Caco-2 (cell line): ENCODE results near the gene KRTAP5-4. TPM values are rescaled to one million over a fixed set of nuclear protein-coding genes. Genes with fewer than 3 reads are reported as not detected.

Source experiments
- BruUV-seq: library from RNA; stranded (reverse); fragments of 400-500 nt; replicated peaks from 2 replicates; lab custom pipeline; 2021; lab: Mats Ljungman, UMichigan
- CTCF ChIA-PET: fragments of 300-600 bp; sonication (Branson Sonifier 250); formaldehyde crosslinking; loops from one replicate; lab custom pipeline; 2022; ENCODE audit warnings: antibody characterized with exemption; lab: Charles Lee
- POLR2A ChIA-PET: fragments of 300-600 bp; sonication (Branson Sonifier 250); formaldehyde crosslinking; loops from one replicate; lab custom pipeline; 2022; ENCODE audit warnings: antibody characterized with exemption; lab: Charles Lee
- DNase-seq, 2 experiments: peaks; one replicate each; pipeline versions ENCODE4 v3.0.0 to v3.0.0-alpha.2; 2020 to 2022
- H3K27me3 ChIP-seq: replicated peaks from 2 replicates; pipeline ENCODE4 v1.6.0; 2011; ENCODE audit warnings: low read length; ENCODE audit not compliant: control insufficient read depth, insufficient read depth
- H3K36me3 ChIP-seq: 2 replicates; pipeline ENCODE4 v1.5.1; 2011; ENCODE audit warnings: low read length; ENCODE audit not compliant: control insufficient read depth, insufficient read depth
- H3K4me1 ChIP-seq: fragments of 250-450 bp; sonication (Bioruptor Pico); 2 replicates; pipeline ENCODE4 v1.5.1; 2020; ENCODE audit warnings: mild to moderate bottlenecking
- H3K4me3 ChIP-seq: 2 replicates; pipeline ENCODE4 v1.5.1; 2011; ENCODE audit warnings: low read depth, mild to moderate bottlenecking, control low read depth, low read length
- H3K9me3 ChIP-seq: fragments of 250-450 bp; sonication (Bioruptor Pico); 2 replicates; pipeline ENCODE4 v1.5.1; 2020; ENCODE audit warnings: mild to moderate bottlenecking, moderate library complexity
- H3K27ac Mint-ChIP-seq: one replicate; pipeline ENCODE4 v1.8.0; 2022; ENCODE audit warnings: mixed read lengths; ENCODE audit not compliant: unreplicated experiment
- H3K27me3 Mint-ChIP-seq: one replicate; pipeline ENCODE4 v1.8.0; 2022; ENCODE audit warnings: mixed read lengths; ENCODE audit not compliant: insufficient read depth, unreplicated experiment
- H3K36me3 Mint-ChIP-seq: one replicate; pipeline ENCODE4 v1.8.0; 2022; ENCODE audit warnings: mild to moderate bottlenecking, mixed read lengths; ENCODE audit not compliant: insufficient read depth, unreplicated experiment
- H3K4me1 Mint-ChIP-seq: one replicate; pipeline ENCODE4 v1.8.0; 2022; ENCODE audit warnings: low read depth, mixed read lengths; ENCODE audit not compliant: unreplicated experiment
- H3K4me3 Mint-ChIP-seq: one replicate; pipeline ENCODE4 v1.8.0; 2022; ENCODE audit warnings: mild to moderate bottlenecking, moderate library complexity, mixed read lengths; ENCODE audit not compliant: unreplicated experiment
- H3K9me3 Mint-ChIP-seq: one replicate; pipeline ENCODE4 v1.8.0; 2022; ENCODE audit warnings: mixed read lengths; ENCODE audit not compliant: unreplicated experiment
- intact Hi-C: fragments of 100-400 bp; cut with micrococcal nuclease; formaldehyde crosslinking; loops from one replicate; pipeline ENCODE4 v1.10.0; 2022; ENCODE audit not compliant: unreplicated experiment
- total RNA-seq: library from RNA; stranded (reverse); gene quantifications from 2 replicates; pipeline ENCODE4 v1.2.3, GENCODE V29; 2022
- TF ChIP-seq, protein P1 (sequence below), 2 experiments: fragments of 200-600 bp in 1 of 2; IDR thresholded peaks; 1 replicate in 1 of 2; 2 replicates in 1 of 2; pipeline versions ENCODE4 v1.5.1 to v1.8.0; 2011 to 2022; ENCODE audit warnings: antibody characterized with exemption in 1 of 2, control low read depth in 1 of 2, inconsistent platforms in 1 of 2, low read depth in 1 of 2, low read length in 1 of 2, mild to moderate bottlenecking in 1 of 2, moderate library complexity in 1 of 2; ENCODE audit not compliant: insufficient read depth in 1 of 2, severe bottlenecking in 1 of 2, unreplicated experiment in 1 of 2

Gene KRTAP5-4
- total RNA-seq, 1 experiment from 2014 or later: not detected

DNA sequence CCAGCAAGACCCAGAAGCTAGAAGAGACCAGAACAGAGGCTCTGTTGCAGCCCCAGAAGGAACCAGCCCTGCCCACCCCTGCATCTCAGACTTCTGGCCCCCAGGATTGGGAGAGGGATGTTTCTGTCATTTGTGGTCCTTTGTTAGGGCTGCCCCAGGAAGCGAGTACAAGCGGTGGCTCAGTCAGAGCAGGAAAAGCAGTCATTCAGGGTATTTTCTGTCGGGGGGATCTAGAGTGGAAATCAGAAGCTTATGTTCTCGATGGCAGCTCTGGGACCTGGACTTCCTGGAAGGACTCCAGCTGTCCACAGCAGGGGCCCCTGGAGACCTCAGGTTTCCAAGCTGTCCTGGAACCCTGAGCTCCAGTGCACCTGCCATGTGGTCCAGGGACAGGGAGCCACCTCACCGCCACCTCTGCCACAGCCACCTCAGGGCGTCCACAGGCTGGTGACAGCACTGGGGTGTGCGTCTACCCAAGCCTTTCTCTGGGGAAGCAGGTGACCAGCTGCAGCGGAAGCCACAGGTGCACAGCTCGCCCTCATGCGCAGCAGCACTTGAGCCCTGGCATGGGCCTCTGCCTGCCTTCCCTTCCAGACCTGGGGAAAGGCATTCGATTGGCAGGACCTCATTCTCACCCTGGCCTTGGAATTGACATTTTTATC, 10.2 kb upstream of the KRTAP5-4 start:
- Mint-ChIP-seq H3K27me3 (peaks cover 28% of the 10 kb centered on the region), H3K36me3 (no peaks in the 10 kb centered on the region), H3K27ac (no peak overlapping the region), H3K4me3 (no peak overlapping the region), H3K9me3 (no peaks in the 10 kb centered on the region), H3K4me1 (no peaks in the 10 kb centered on the region)
- TF ChIP-seq, protein P1, sequence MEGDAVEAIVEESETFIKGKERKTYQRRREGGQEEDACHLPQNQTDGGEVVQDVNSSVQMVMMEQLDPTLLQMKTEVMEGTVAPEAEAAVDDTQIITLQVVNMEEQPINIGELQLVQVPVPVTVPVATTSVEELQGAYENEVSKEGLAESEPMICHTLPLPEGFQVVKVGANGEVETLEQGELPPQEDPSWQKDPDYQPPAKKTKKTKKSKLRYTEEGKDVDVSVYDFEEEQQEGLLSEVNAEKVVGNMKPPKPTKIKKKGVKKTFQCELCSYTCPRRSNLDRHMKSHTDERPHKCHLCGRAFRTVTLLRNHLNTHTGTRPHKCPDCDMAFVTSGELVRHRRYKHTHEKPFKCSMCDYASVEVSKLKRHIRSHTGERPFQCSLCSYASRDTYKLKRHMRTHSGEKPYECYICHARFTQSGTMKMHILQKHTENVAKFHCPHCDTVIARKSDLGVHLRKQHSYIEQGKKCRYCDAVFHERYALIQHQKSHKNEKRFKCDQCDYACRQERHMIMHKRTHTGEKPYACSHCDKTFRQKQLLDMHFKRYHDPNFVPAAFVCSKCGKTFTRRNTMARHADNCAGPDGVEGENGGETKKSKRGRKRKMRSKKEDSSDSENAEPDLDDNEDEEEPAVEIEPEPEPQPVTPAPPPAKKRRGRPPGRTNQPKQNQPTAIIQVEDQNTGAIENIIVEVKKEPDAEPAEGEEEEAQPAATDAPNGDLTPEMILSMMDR (IDR thresholded peaks at IDR 0.05; ENCODE audit: insufficient read depth in 1 of 2, low read depth in 1 of 2, low read length in 1 of 2, severe bottlenecking in 1 of 2, unreplicated experiment in 1 of 2): no peak
- H3K4me1 ChIP-seq: no peaks in the 10 kb centered on the region
- H3K9me3 ChIP-seq: no peaks in the 10 kb centered on the region
- no peak overlapping the region for H3K4me3 ChIP-seq
- no peaks in the 10 kb centered on the region for H3K36me3 ChIP-seq
- intact Hi-C loops: no loop called here
- ChIA-PET CTCF (interaction anchor here (0.6 to 1.8 kb wide), 3 partner anchors 8 to 37 kb away, joined by 3 to 13 read pairs (median 3); no protein-coding TSS in a partner anchor), POLR2A (no interaction called here)
- DNase-seq: no peak
- no TSS peak for BruUV-seq
- peaks cover 1% of the 10 kb centered on the region; the same call in 1 of the 2 replicates for H3K27me3 ChIP-seq

DNA sequence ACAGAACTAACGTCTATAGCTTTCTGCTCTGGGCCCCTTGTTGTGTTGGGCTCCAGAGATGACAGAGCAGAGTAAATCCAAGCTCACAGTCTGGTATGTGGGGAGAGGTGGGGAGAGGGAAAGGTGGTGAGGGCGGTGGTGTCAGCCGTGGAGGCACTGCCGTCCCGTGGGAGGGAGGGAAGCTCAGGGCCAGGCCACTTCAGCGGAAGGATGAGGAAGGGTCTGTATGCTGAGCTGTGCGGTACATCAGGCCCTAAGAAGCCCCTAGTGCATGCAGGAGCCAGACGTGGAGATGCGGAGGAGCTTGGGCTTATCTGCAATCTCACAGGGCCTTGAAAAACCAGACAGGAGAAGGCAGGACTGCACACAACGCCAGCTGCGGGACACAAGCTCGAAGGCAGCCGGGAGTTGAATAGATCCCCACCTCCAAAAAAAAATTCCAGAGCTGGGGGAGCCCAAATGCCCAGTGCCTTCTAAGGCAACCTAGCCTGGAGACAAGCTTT, 9.2 kb upstream of the KRTAP5-4 start:
- intact Hi-C loops: loop anchor here (2.0 kb wide), 1 partner anchor 36 kb away; no protein-coding TSS in a partner anchor
- CTCF ChIA-PET: interaction anchor here (1.1 to 1.8 kb wide), 4 partner anchors 9 to 521 kb away, joined by 3 to 13 read pairs (median 6); no protein-coding TSS in a partner anchor
- Mint-ChIP-seq H3K36me3 (no peaks in the 10 kb centered on the region), H3K27ac (no peak overlapping the region), H3K4me1 (no peaks in the 10 kb centered on the region), H3K9me3 (no peaks in the 10 kb centered on the region), H3K27me3 (peaks cover 29% of the 10 kb centered on the region), H3K4me3 (no peak overlapping the region)
- POLR2A ChIA-PET: no interaction called here
- H3K4me3 ChIP-seq: no peak overlapping the region
- BruUV-seq: no TSS peak
- H3K9me3 ChIP-seq: no peaks in the 10 kb centered on the region
- no peaks in the 10 kb centered on the region for H3K36me3 ChIP-seq
- peaks cover 1% of the 10 kb centered on the region; the same call in 1 of the 2 replicates for H3K27me3 ChIP-seq
- no peaks in the 10 kb centered on the region for H3K4me1 ChIP-seq
- TF ChIP-seq, protein P1 (IDR thresholded peaks at IDR 0.05; ENCODE audit: insufficient read depth in 1 of 2, low read depth in 1 of 2, low read length in 1 of 2, severe bottlenecking in 1 of 2, unreplicated experiment in 1 of 2): no peak
- no peak for DNase-seq

DNA sequence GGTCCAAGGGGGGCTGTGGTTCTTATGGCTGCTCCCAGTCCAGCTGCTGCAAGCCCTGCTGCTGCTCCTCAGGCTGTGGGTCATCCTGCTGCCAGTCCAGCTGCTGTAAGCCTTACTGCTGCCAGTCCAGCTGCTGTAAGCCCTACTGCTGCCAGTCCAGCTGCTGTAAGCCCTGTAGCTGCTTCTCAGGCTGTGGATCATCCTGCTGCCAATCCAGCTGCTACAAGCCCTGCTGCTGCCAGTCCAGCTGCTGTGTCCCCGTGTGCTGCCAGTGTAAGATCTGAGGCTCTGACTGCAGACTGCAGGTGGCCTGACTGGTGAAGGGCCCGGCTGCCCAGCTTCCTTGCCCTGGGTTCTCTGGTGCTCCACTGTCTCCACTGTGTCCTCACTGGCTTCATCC, 8.3 kb upstream of the KRTAP5-4 start:
- H3K27me3 ChIP-seq: peaks cover 1% of the 10 kb centered on the region; the same call in 1 of the 2 replicates
- ChIA-PET POLR2A (no interaction called here), CTCF (interaction anchor here (1.1 to 1.8 kb wide), 4 partner anchors 10 to 522 kb away, joined by 3 to 13 read pairs (median 6); no protein-coding TSS in a partner anchor)
- no TSS peak for BruUV-seq
- H3K36me3 ChIP-seq: no peaks in the 10 kb centered on the region
- no peaks in the 10 kb centered on the region for H3K4me1 ChIP-seq
- H3K27me3 Mint-ChIP-seq: peaks cover 25% of the 10 kb centered on the region
- DNase-seq: no peak
- no peaks in the 10 kb centered on the region for H3K4me1 Mint-ChIP-seq
- no peaks in the 10 kb centered on the region for H3K9me3 ChIP-seq
- no peaks in the 10 kb centered on the region for H3K36me3 Mint-ChIP-seq
- no peak overlapping the region for H3K4me3 ChIP-seq
- no peak overlapping the region for H3K4me3 Mint-ChIP-seq
- H3K9me3 Mint-ChIP-seq: no peaks in the 10 kb centered on the region
- intact Hi-C loops: loop anchor here (2.0 kb wide), 1 partner anchor 35 kb away; no protein-coding TSS in a partner anchor
- no peak overlapping the region for H3K27ac Mint-ChIP-seq
- TF ChIP-seq, protein P1 (IDR thresholded peaks at IDR 0.05; ENCODE audit: insufficient read depth in 1 of 2, low read depth in 1 of 2, low read length in 1 of 2, severe bottlenecking in 1 of 2, unreplicated experiment in 1 of 2): no peak
